ENCODE measurements around the gene KCNG2.
A peak's percentile ranks its signal among the peaks of the same experiment; 100 is the strongest.
"Not testable (repeated sequence)": the region's sequence is repeated elsewhere in the genome, so short reads cannot be mapped to it uniquely, and the experiment has no call there.

Gene KCNG2

DNA sequence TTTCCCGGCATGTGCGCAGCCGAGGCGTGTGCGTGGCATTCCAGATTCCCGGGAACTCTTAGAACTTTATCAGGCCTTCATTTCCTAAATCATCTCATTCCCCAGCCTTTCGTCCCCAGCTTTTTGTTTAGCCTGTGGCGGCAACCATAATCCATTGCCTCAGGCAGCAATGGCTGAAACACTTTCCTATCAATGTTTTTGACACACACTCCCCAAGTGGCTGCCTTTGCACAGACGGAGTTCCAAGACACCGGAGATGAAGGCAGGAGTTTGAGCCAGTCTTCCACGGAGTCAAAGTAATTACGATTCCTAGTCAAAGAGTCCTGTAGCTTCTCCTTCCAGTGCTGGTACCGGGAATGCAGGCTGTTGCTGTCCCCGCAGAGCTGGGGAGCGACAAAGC lies 64.8 kb downstream of the KCNG2 start:
- no peaks in the 10 kb centered on the region for H3K27me3 ChIP-seq (ENCODE audit: insufficient read depth, low read length)
- no peak overlapping the region for H3K18ac ChIP-seq (ENCODE audit: low read length)
- H2BK12ac ChIP-seq (ENCODE audit: low read length) = no peak overlapping the region
- no peak overlapping the region for H3K23ac ChIP-seq (ENCODE audit: low read length)
- H4K12ac ChIP-seq (ENCODE audit: low read depth, low read length) = no peak overlapping the region
- H3K79me1 ChIP-seq (ENCODE audit: low read length) = no peaks in the 10 kb centered on the region
- no peak overlapping the region for H3K4me2 ChIP-seq (ENCODE audit: low read length)
- no peak overlapping the region for H3K14ac ChIP-seq (ENCODE audit: low read length)
- H3K4ac ChIP-seq (ENCODE audit: low read depth, low read length) = no peak overlapping the region
- H2AK5ac ChIP-seq (ENCODE audit: low read length) = no peak overlapping the region
- H3K4me1 ChIP-seq (ENCODE audit: control insufficient read depth in 1 of 2, insufficient read depth in 2 of 2, low read length in 2 of 2) = no peaks in the 10 kb centered on the region
- H3K9me3 ChIP-seq (ENCODE audit: insufficient read depth, low read depth, low read length) = peaks cover 4% of the 10 kb centered on the region
- no peak overlapping the region for H2BK5ac ChIP-seq (ENCODE audit: low read depth, low read length, poor library complexity)
- H3K79me2 ChIP-seq (ENCODE audit: control insufficient read depth, insufficient read depth, low read length, poor library complexity) = no peaks in the 10 kb centered on the region
- WGBS (ENCODE audit: extremely low coverage, insufficient coverage, insufficient read length) = no CpG with 5 or more reads among the region's 15 CpGs
- no peak overlapping the region for H3K9ac ChIP-seq (ENCODE audit: low read length)
- no peak overlapping the region for H3K4me3 ChIP-seq (ENCODE audit: low read depth, low read length)
- H3K27ac ChIP-seq (ENCODE audit: low read depth, low read length) = no peak overlapping the region
- no peak overlapping the region for H2AFZ ChIP-seq (ENCODE audit: insufficient read depth, low read length, poor library complexity)
- no peak for DNase-seq
- no peak overlapping the region for H4K8ac ChIP-seq (ENCODE audit: low read depth, low read length)
- H3K36me3 ChIP-seq (ENCODE audit: control insufficient read depth in 1 of 2, insufficient read depth in 2 of 2, low read length in 2 of 2) = no peaks in the 10 kb centered on the region
- no peak overlapping the region for H4K91ac ChIP-seq (ENCODE audit: low read depth, low read length)
- no peak overlapping the region for H2BK120ac ChIP-seq (ENCODE audit: insufficient read depth, low read length, poor library complexity)

- no peaks in the 10 kb centered on the region for H3K79me2 ChIP-seq (ENCODE audit: control insufficient read depth, insufficient read depth, low read length, poor library complexity)
- H3K79me1 ChIP-seq (ENCODE audit: low read length) = no peaks in the 10 kb centered on the region
- no peak overlapping the region for H2BK12ac ChIP-seq (ENCODE audit: low read length)
- H3K36me3 ChIP-seq (ENCODE audit: control insufficient read depth in 1 of 2, insufficient read depth in 2 of 2, low read length in 2 of 2) = no peaks in the 10 kb centered on the region
- no peak overlapping the region for H2BK120ac ChIP-seq (ENCODE audit: insufficient read depth, low read length, poor library complexity)
- no peak overlapping the region for H3K18ac ChIP-seq (ENCODE audit: low read length)
- no peak for DNase-seq
- no peak overlapping the region for H2BK5ac ChIP-seq (ENCODE audit: low read depth, low read length, poor library complexity)
- no peak overlapping the region for H2AK5ac ChIP-seq (ENCODE audit: low read length)
- no peak overlapping the region for H3K9ac ChIP-seq (ENCODE audit: low read length)
- no peak overlapping the region for H3K4me3 ChIP-seq (ENCODE audit: low read depth, low read length)
- H3K4me1 ChIP-seq (ENCODE audit: control insufficient read depth in 1 of 2, insufficient read depth in 2 of 2, low read length in 2 of 2) = no peaks in the 10 kb centered on the region
- WGBS (ENCODE audit: extremely low coverage, insufficient coverage, insufficient read length) = no CpG with 5 or more reads among the region's 102 CpGs
- H3K23ac ChIP-seq (ENCODE audit: low read length) = no peak overlapping the region
- H2AFZ ChIP-seq (ENCODE audit: insufficient read depth, low read length, poor library complexity) = peak overlapping the region; percentile 52
- no peak overlapping the region for H3K14ac ChIP-seq (ENCODE audit: low read length)
- H3K27ac ChIP-seq (ENCODE audit: low read depth, low read length) = no peak overlapping the region
- no peak overlapping the region for H4K91ac ChIP-seq (ENCODE audit: low read depth, low read length)
- H3K4me2 ChIP-seq (ENCODE audit: low read length) = no peak overlapping the region
- H3K27me3 ChIP-seq (ENCODE audit: insufficient read depth, low read length) = no peaks in the 10 kb centered on the region
- no peak overlapping the region for H4K12ac ChIP-seq (ENCODE audit: low read depth, low read length)
- H3K9me3 ChIP-seq (ENCODE audit: insufficient read depth, low read depth, low read length) = peaks cover 9% of the 10 kb centered on the region
- no peak overlapping the region for H4K8ac ChIP-seq (ENCODE audit: low read depth, low read length)
- H3K4ac ChIP-seq (ENCODE audit: low read depth, low read length) = no peak overlapping the region
Measured at GRCh38 chr18:79863161-79864005, 65.6 kb downstream of the KCNG2 start.

- H3K27me3 ChIP-seq (ENCODE audit: insufficient read depth, low read length) = no peaks in the 10 kb centered on the region
- no peak overlapping the region for H3K27ac ChIP-seq (ENCODE audit: low read depth, low read length)
- no CpG with 5 or more reads among the region's 74 CpGs for WGBS (ENCODE audit: extremely low coverage, insufficient coverage, insufficient read length)
- H4K91ac ChIP-seq (ENCODE audit: low read depth, low read length) = no peak overlapping the region
- no peak overlapping the region for H4K8ac ChIP-seq (ENCODE audit: low read depth, low read length)
- H3K4me2 ChIP-seq (ENCODE audit: low read length) = no peak overlapping the region
- no peaks in the 10 kb centered on the region for H3K36me3 ChIP-seq (ENCODE audit: control insufficient read depth in 1 of 2, insufficient read depth in 2 of 2, low read length in 2 of 2)
- no peak overlapping the region for H3K14ac ChIP-seq (ENCODE audit: low read length)
- H3K4ac ChIP-seq (ENCODE audit: low read depth, low read length) = no peak overlapping the region
- H2AFZ ChIP-seq (ENCODE audit: insufficient read depth, low read length, poor library complexity) = no peak overlapping the region
- H3K79me1 ChIP-seq (ENCODE audit: low read length) = no peaks in the 10 kb centered on the region
- H3K4me3 ChIP-seq (ENCODE audit: low read depth, low read length) = no peak overlapping the region
- H2BK5ac ChIP-seq (ENCODE audit: low read depth, low read length, poor library complexity) = no peak overlapping the region
- H3K4me1 ChIP-seq (ENCODE audit: control insufficient read depth in 1 of 2, insufficient read depth in 2 of 2, low read length in 2 of 2) = no peaks in the 10 kb centered on the region
- H4K12ac ChIP-seq (ENCODE audit: low read depth, low read length) = no peak overlapping the region
- no peak overlapping the region for H2AK5ac ChIP-seq (ENCODE audit: low read length)
- no peak overlapping the region for H3K23ac ChIP-seq (ENCODE audit: low read length)
- no peak overlapping the region for H3K9ac ChIP-seq (ENCODE audit: low read length)
- H3K79me2 ChIP-seq (ENCODE audit: control insufficient read depth, insufficient read depth, low read length, poor library complexity) = no peaks in the 10 kb centered on the region
- H3K9me3 ChIP-seq (ENCODE audit: insufficient read depth, low read depth, low read length) = peaks cover 14% of the 10 kb centered on the region
- no peak overlapping the region for H2BK12ac ChIP-seq (ENCODE audit: low read length)
- DNase-seq = no peak
- H3K18ac ChIP-seq (ENCODE audit: low read length) = no peak overlapping the region
- H2BK120ac ChIP-seq (ENCODE audit: insufficient read depth, low read length, poor library complexity) = no peak overlapping the region
Measured at GRCh38 chr18:79864006-79864725, 66.4 kb downstream of the KCNG2 start.

- not testable (repeated sequence) for H3K9ac ChIP-seq (ENCODE audit: low read length); H2BK120ac ChIP-seq (ENCODE audit: insufficient read depth, low read length, poor library complexity); H4K91ac ChIP-seq (ENCODE audit: low read depth, low read length); H3K23ac ChIP-seq (ENCODE audit: low read length); DNase-seq; H3K79me2 ChIP-seq (ENCODE audit: control insufficient read depth, insufficient read depth, low read length, poor library complexity); H2BK5ac ChIP-seq (ENCODE audit: low read depth, low read length, poor library complexity); H3K4me2 ChIP-seq (ENCODE audit: low read length); H3K4me3 ChIP-seq (ENCODE audit: low read depth, low read length); H3K4me1 ChIP-seq (ENCODE audit: control insufficient read depth in 1 of 2, insufficient read depth in 2 of 2, low read length in 2 of 2); H3K18ac ChIP-seq (ENCODE audit: low read length); H2BK12ac ChIP-seq (ENCODE audit: low read length); H2AFZ ChIP-seq (ENCODE audit: insufficient read depth, low read length, poor library complexity); H3K36me3 ChIP-seq (ENCODE audit: control insufficient read depth in 1 of 2, insufficient read depth in 2 of 2, low read length in 2 of 2); H3K79me1 ChIP-seq (ENCODE audit: low read length); H3K27ac ChIP-seq (ENCODE audit: low read depth, low read length); H2AK5ac ChIP-seq (ENCODE audit: low read length); H4K12ac ChIP-seq (ENCODE audit: low read depth, low read length); H3K27me3 ChIP-seq (ENCODE audit: insufficient read depth, low read length); H3K4ac ChIP-seq (ENCODE audit: low read depth, low read length); H3K14ac ChIP-seq (ENCODE audit: low read length); H4K8ac ChIP-seq (ENCODE audit: low read depth, low read length)
- peaks cover 14% of the 10 kb centered on the region for H3K9me3 ChIP-seq (ENCODE audit: insufficient read depth, low read depth, low read length)
- no CpG with 5 or more reads among the region's 4 CpGs for WGBS (ENCODE audit: extremely low coverage, insufficient coverage, insufficient read length)
Measured at GRCh38 chr18:79864955-79865354, 67.2 kb downstream of the KCNG2 start.

All from trophoblast cell (in vitro differentiated cells and primary cell).